ENCODE data around the gene COPS8. TPM values are rescaled to one million over a fixed set of nuclear protein-coding genes. Genes with fewer than 3 reads are reported as not detected.

COPS8 gene
- total and polyA plus RNA-seq, 7 donors, result 77.1 to 427 (median 190) TPM

DNA sequence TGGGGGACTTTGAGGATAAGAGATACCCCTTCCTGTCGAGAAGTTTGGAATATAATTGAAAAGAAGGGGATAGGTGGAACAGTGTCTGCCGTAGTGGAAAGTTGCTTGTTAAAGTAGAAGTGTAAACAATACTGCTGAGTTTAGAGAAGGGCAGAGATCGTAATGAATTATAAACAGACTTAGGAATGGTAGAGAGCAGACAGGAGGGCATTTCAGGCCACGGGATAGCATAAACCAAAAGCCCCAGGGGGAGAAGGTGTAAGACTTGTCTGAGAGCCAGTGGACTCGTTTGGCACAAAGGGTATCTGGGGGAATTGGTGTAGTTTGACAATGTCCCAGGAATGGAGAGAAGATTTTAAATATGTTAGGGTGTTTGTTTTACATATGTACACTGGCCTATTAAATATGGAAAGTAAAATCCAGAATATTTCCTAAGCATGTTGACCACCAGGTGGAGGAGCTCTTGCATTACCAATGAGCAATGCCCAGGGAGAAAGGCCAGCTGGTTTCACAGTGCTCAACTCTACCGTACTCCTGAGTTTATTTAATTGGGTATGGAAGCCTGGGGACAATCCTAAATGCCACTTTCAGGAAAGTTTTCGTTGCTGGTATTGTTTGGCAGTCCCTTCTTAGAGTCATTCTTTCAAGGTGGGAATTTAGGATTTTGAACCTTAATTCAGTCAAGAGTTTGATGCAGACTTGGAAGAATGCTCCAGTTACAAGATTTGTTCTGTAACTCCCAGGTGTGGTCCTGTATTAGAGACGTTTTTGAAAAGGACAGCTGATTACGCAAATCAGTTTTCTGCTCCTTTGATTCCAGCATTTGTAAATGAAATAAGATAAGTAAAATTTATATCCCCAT is 7.5 kb downstream of the COPS8 start:
- intact Hi-C loops (cut with DNase I), result loop anchor here (2.0 to 10.0 kb wide), 4 partner anchors 212 to 802 kb away; no protein-coding TSS in a partner anchor
- Histone ChIP-seq H3K36me3 (ENCODE audit: insufficient read depth in 1 of 2, low read depth in 1 of 2) (peaks cover 10 to 68% of the 10 kb centered on the region in 2 donors), H3K4me1 (peaks cover 85% of the 10 kb centered on the region), H3K4me3 (peak overlapping the region; percentile 36), H3K27me3 (ENCODE audit: insufficient read depth in 3 of 3, low read length in 2 of 3) (no peaks in the 10 kb centered on the region), H3K9me3 (no peaks in the 10 kb centered on the region), H3K27ac (peak overlapping the region; percentile 83)
- 25 to 28% (median 27%) methylated on average over 9 of the region's 9 CpGs for whole genome bisulfite sequencing, 3 donors
- ATAC-seq (peak; percentile 63 to 75 (median 66)), DNase-seq (peak in 1 of 2 donors; percentile 67)
- TF ChIP-seq, protein P1, sequence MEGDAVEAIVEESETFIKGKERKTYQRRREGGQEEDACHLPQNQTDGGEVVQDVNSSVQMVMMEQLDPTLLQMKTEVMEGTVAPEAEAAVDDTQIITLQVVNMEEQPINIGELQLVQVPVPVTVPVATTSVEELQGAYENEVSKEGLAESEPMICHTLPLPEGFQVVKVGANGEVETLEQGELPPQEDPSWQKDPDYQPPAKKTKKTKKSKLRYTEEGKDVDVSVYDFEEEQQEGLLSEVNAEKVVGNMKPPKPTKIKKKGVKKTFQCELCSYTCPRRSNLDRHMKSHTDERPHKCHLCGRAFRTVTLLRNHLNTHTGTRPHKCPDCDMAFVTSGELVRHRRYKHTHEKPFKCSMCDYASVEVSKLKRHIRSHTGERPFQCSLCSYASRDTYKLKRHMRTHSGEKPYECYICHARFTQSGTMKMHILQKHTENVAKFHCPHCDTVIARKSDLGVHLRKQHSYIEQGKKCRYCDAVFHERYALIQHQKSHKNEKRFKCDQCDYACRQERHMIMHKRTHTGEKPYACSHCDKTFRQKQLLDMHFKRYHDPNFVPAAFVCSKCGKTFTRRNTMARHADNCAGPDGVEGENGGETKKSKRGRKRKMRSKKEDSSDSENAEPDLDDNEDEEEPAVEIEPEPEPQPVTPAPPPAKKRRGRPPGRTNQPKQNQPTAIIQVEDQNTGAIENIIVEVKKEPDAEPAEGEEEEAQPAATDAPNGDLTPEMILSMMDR (IDR thresholded peaks at IDR 0.05), result peak; percentile 70

DNA sequence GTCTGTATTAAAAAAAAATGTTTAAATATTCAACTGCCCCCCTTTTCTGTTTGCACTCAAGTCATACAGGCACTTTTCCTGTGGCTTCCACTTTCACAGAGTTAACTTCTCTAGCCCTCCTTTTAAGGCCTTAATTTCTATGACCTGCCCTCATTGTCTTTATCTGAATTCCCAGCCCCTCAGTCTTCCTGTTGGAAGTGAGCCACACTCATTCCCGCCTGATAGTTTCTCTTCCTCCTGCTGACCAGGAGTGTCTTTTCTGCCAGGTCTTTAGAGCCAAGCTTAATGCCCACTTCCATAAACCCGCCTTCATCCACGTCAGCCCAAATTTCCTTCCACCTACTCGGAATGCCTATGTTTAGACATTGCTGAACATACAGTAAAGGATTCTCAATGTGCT is 10.5 kb downstream of the COPS8 start:
- DNase-seq (no peak), ATAC-seq (no peak)
- intact Hi-C loops (cut with DNase I), result loop anchor here (10.0 kb wide), 2 partner anchors 209 to 799 kb away; no protein-coding TSS in a partner anchor
- peaks cover 76% of the 10 kb centered on the region for H3K4me1 ChIP-seq
- no peaks in the 10 kb centered on the region for H3K9me3 ChIP-seq
- WGBS, 3 donors, result 53 to 61% (median 57%) methylated on average over 4 of the region's 4 CpGs
- TF ChIP-seq, protein P1 (IDR thresholded peaks at IDR 0.05), result no peak
- peaks cover 20 to 71% of the 10 kb centered on the region in 2 donors for H3K36me3 ChIP-seq (ENCODE audit: insufficient read depth in 1 of 2, low read depth in 1 of 2)
- no peak overlapping the region for H3K4me3 ChIP-seq
- H3K27me3 ChIP-seq (ENCODE audit: insufficient read depth in 3 of 3, low read length in 2 of 3), result no peaks in the 10 kb centered on the region
- H3K27ac ChIP-seq, result peak overlapping the region; percentile 80

DNA sequence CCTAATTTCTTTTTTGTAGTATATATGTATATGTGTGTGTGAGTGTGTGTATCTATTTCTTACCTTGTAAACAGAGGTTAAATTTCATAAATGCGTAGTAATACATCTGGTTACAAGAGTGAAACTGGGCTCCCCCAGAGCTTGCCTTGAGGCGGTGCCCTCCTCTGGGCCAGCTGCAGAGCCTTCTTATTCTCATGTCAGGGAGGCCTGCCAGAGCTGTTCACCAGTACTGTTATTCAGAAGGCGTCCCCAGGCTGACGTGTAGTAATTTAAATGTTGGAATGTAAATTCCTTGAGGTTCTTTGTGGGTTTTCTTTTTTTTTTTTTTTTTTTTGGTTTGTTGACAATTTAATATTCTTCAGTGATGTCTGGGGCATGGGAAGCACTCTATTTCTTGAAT is 11.2 kb downstream of the COPS8 start:
- no peak overlapping the region for H3K4me3 ChIP-seq
- DNase-seq (peak in 1 of 2 donors; percentile 60), ATAC-seq (peak in 2 of 4 donors; percentile 39 to 54)
- TF ChIP-seq, protein P1 (IDR thresholded peaks at IDR 0.05), result no peak
- intact Hi-C loops (cut with DNase I), result loop anchor here (10.0 kb wide), 2 partner anchors 208 to 798 kb away; no protein-coding TSS in a partner anchor
- peaks cover 70% of the 10 kb centered on the region for H3K4me1 ChIP-seq
- no peaks in the 10 kb centered on the region for H3K9me3 ChIP-seq
- H3K27ac ChIP-seq, result peak overlapping the region; percentile 80
- H3K36me3 ChIP-seq (ENCODE audit: insufficient read depth in 1 of 2, low read depth in 1 of 2), result peaks cover 21 to 73% of the 10 kb centered on the region in 2 donors
- no peaks in the 10 kb centered on the region for H3K27me3 ChIP-seq (ENCODE audit: insufficient read depth in 3 of 3, low read length in 2 of 3)
- WGBS, 3 donors, result 43 to 62% (median 46%) methylated on average over 4 of the region's 4 CpGs

DNA sequence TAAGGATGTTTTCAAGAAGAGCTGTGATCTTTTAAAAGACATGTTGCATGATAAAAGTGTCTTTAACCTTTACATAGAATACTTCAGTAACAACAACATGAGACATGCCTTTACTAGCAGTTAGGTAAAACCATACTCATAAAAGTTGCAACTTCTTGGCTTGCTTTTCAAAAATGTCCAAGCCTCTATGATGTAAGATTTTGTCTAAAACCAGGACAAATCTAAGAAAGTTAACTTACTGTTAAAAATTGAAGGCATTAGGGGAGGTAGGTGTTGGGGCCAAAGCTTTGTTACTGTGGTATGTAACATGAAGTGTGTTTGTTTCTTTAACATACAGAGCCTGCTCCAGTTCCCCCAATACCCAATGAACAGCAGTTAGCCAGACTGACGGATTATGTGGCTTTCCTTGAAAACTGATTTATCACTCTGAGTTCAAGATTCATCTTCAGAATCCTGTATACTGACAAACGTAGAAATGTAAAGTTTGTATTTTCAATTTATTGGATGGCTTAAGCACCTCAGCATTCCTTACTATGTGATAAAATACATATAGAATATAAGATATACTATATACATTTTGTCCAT is 11.7 kb downstream of the COPS8 start:
- 68 to 88% (median 79%) methylated on average over 2 of the region's 2 CpGs for WGBS, 3 donors
- no peak overlapping the region for H3K4me3 ChIP-seq
- no peaks in the 10 kb centered on the region for H3K27me3 ChIP-seq (ENCODE audit: insufficient read depth in 3 of 3, low read length in 2 of 3)
- TF ChIP-seq, protein P1 (IDR thresholded peaks at IDR 0.05), result no peak
- ATAC-seq (no peak), DNase-seq (no peak)
- H3K27ac ChIP-seq, result peak overlapping the region; percentile 80
- no peaks in the 10 kb centered on the region for H3K9me3 ChIP-seq
- H3K36me3 ChIP-seq (ENCODE audit: insufficient read depth in 1 of 2, low read depth in 1 of 2), result peaks cover 21 to 73% of the 10 kb centered on the region in 2 donors
- intact Hi-C loops (cut with DNase I), result loop anchor here (10.0 kb wide), 2 partner anchors 207 to 797 kb away; no protein-coding TSS in a partner anchor
- peaks cover 72% of the 10 kb centered on the region for H3K4me1 ChIP-seq

All from psoas muscle (tissue), 8 donors.